SK-N-SH (cell line): ENCODE measurements around the gene PCSK2. TPM values are rescaled to one million over a fixed set of nuclear protein-coding genes. Genes with fewer than 3 reads are reported as not detected.

Experiments
- CTCF ChIA-PET: fragments of 300-600, 350-600 bp; formaldehyde crosslinking; extraction: SDS; loops from one replicate; lab custom pipeline; 2021; lab: Yijun Ruan, JAX
- POLR2A ChIA-PET: fragments of 350-600 bp; sonication (Branson Sonifier 250); formaldehyde crosslinking; extraction: SDS; loops from one replicate; lab custom pipeline; 2020; ENCODE audit warnings: antibody characterized with exemption, inconsistent platforms; lab: Yijun Ruan, JAX
- DNase-seq: peaks from one replicate; pipeline ENCODE4 v3.0.0; 2012
- H2AFZ ChIP-seq: fragments of 200-600 bp; sonication (generic); 2 replicates; pipeline ENCODE4 v1.8.1; 2016; ENCODE audit warnings: antibody characterized with exemption, mild to moderate bottlenecking, low read depth
- H3F3A ChIP-seq: fragments of 200-600 bp; sonication (generic); replicated peaks from 2 replicates; pipeline ENCODE3; 2016; ENCODE audit warnings: antibody characterized with exemption, mild to moderate bottlenecking; ENCODE audit not compliant: insufficient read depth
- H3K27ac ChIP-seq, 2 experiments: fragments of 200-500 bp in 1 of 2; fragments of 200-600 bp in 1 of 2; sonication (Bioruptor generic) in 1 of 2; sonication (generic), shearing (Covaris generic) in 1 of 2; 2 replicates each; pipeline versions ENCODE4 v1.5.1 to v1.6.1; 2014 to 2016; ENCODE audit warnings: low read depth in 2 of 2, inconsistent platforms in 1 of 2, low read length in 1 of 2, mild to moderate bottlenecking in 1 of 2, mixed read lengths in 1 of 2
- H3K27me3 ChIP-seq: fragments of 200-600 bp; sonication (generic), shearing (Covaris generic); 2 replicates; pipeline ENCODE4 v1.6.1; 2016; ENCODE audit warnings: mixed run types; ENCODE audit not compliant: insufficient read depth
- H3K36me3 ChIP-seq, 2 experiments: fragments of 200-500 bp in 1 of 2; fragments of 200-600 bp in 1 of 2; sonication (Bioruptor generic) in 1 of 2; sonication (generic) in 1 of 2; replicated peaks in 1 of 2; 2 replicates each; pipeline versions ENCODE3 to v1.5.1; 2014 to 2016; ENCODE audit warnings: low read length in 1 of 2, mild to moderate bottlenecking in 1 of 2; ENCODE audit not compliant: insufficient read depth in 2 of 2, control insufficient read depth in 1 of 2
- H3K4me1 ChIP-seq, 2 experiments: fragments of 200-500 bp in 1 of 2; fragments of 200-600 bp in 1 of 2; sonication (Bioruptor generic) in 1 of 2; sonication (generic), shearing (Covaris generic) in 1 of 2; 2 replicates each; pipeline versions ENCODE4 v1.5.1 to v1.6.1; 2014 to 2016; ENCODE audit warnings: low read depth in 1 of 2, low read length in 1 of 2, mixed run types in 1 of 2; ENCODE audit not compliant: insufficient read depth in 2 of 2, control insufficient read depth in 1 of 2
- H3K4me2 ChIP-seq: fragments of 200-600 bp; sonication (generic), shearing (Covaris generic); 2 replicates; pipeline ENCODE4 v1.6.1; 2017; ENCODE audit warnings: mixed run types
- H3K4me3 ChIP-seq, 2 experiments: fragments of 200-500 bp in 1 of 2; fragments of 200-600 bp in 1 of 2; sonication (Bioruptor generic) in 1 of 2; sonication (generic), shearing (Covaris generic) in 1 of 2; 2 replicates each; pipeline versions ENCODE4 v1.5.1 to v1.8.1; 2014 to 2016; ENCODE audit warnings: low read depth in 2 of 2, inconsistent platforms in 1 of 2, low read length in 1 of 2, mild to moderate bottlenecking in 1 of 2, mixed read lengths in 1 of 2, moderate library complexity in 1 of 2
- H3K79me2 ChIP-seq: fragments of 200-600 bp; sonication (generic); 2 replicates; pipeline ENCODE4 v1.8.1; 2017; ENCODE audit warnings: mild to moderate bottlenecking; ENCODE audit not compliant: insufficient read depth
- H3K9ac ChIP-seq: fragments of 200-600 bp; sonication (generic); 2 replicates; pipeline ENCODE4 v1.6.1; 2017; ENCODE audit warnings: mixed run types
- H3K9me2 ChIP-seq: fragments of 200-600 bp; sonication (generic); 2 replicates; pipeline ENCODE4 v1.6.1; 2017; ENCODE audit warnings: mixed run types
- H3K9me3 ChIP-seq: fragments of 200-600 bp; sonication (generic); 2 replicates; pipeline ENCODE4 v1.6.1; 2017; ENCODE audit warnings: mixed run types, mild to moderate bottlenecking, moderate library complexity
- H4K20me1 ChIP-seq: fragments of 200-600 bp; sonication (generic); 2 replicates; pipeline ENCODE4 v1.6.1; 2017; ENCODE audit warnings: mild to moderate bottlenecking, mixed run types; ENCODE audit not compliant: insufficient read depth
- CHD2 ChIP-seq: fragments of 150-350 bp; IDR thresholded peaks from 2 replicates; pipeline ENCODE4 v1.6.1; 2018; ENCODE audit warnings: low read length; ENCODE audit not compliant: partially characterized antibody
- ELF1 ChIP-seq: IDR thresholded peaks from 2 replicates; pipeline ENCODE4 v1.4.0; 2012
- EZH2phosphoT487 ChIP-seq: fragments of 200-600 bp; sonication (generic); IDR thresholded peaks from 2 replicates; pipeline ENCODE4 v1.6.1; 2017; ENCODE audit warnings: low read depth, mixed run types, mild to moderate bottlenecking, antibody characterized with exemption, moderate library complexity, borderline replicate concordance
- FOXM1 ChIP-seq: IDR thresholded peaks from 2 replicates; pipeline ENCODE4 v1.4.0; 2012; ENCODE audit warnings: low read depth, mild to moderate bottlenecking
- IRF3 ChIP-seq: fragments of 150-350 bp; IDR thresholded peaks from 2 replicates; pipeline ENCODE4 v1.6.1; 2016; ENCODE audit warnings: mild to moderate bottlenecking, low read depth, low read length
- JUND ChIP-seq: IDR thresholded peaks from 2 replicates; pipeline ENCODE4 v1.4.0; 2012
- MAX ChIP-seq: IDR thresholded peaks from 2 replicates; pipeline ENCODE4 v1.4.0; 2012; ENCODE audit warnings: low read depth
- MXI1 ChIP-seq: IDR thresholded peaks from 2 replicates; pipeline ENCODE4 v1.6.1; 2012; ENCODE audit warnings: mild to moderate bottlenecking, low read depth, low read length, improper control_type of control experiment
- NFIC ChIP-seq: IDR thresholded peaks from 2 replicates; pipeline ENCODE4 v1.4.0; 2012; ENCODE audit warnings: borderline replicate concordance
- POLR2AphosphoS5 ChIP-seq: IDR thresholded peaks from 2 replicates; pipeline ENCODE4 v1.6.1; 2012; ENCODE audit warnings: low read depth, low read length
- RAD21 ChIP-seq: IDR thresholded peaks from 2 replicates; pipeline ENCODE4 v1.6.1; 2012; ENCODE audit warnings: mild to moderate bottlenecking, low read length
- RFX5 ChIP-seq: IDR thresholded peaks from 2 replicates; pipeline ENCODE4 v1.6.1; 2012; ENCODE audit warnings: mild to moderate bottlenecking, improper control_type of control experiment, low read length
- TAF1 ChIP-seq: IDR thresholded peaks from 2 replicates; pipeline ENCODE4 v1.6.1; 2012; ENCODE audit warnings: low read depth, mild to moderate bottlenecking, low read length, moderate library complexity, borderline replicate concordance
- TEAD4 ChIP-seq: IDR thresholded peaks from 2 replicates; pipeline ENCODE4 v1.4.0; 2012; ENCODE audit warnings: mild to moderate bottlenecking, borderline replicate concordance; ENCODE audit not compliant: insufficient read depth
- YY1 ChIP-seq: IDR thresholded peaks from 2 replicates; pipeline ENCODE4 v1.4.0; 2012; ENCODE audit warnings: low read depth, mild to moderate bottlenecking
- WGBS: methylation state at CpG from one replicate; pipeline ENCODE4 v1.1.6; 2017; ENCODE audit warnings: low lambda C conversion rate; 5-methylcytosine and 5-hydroxymethylcytosine counted together
- polyA plus RNA-seq, 3 experiments: library from polyadenylated mRNA; depleted of rRNA; stranded (reverse); fragments of >200 nt; gene quantifications; 2 replicates each; pipeline ENCODE4 v1.2.3, GENCODE V29; 2012

Gene PCSK2
- polyA plus RNA-seq, 1 of the 3 experiments (the other 2 are of a cell fraction), result not detected

- TF ChIP-seq YY1, result no peak
- no peak for TF ChIP-seq MAX
These were observed 293.7 kb downstream of the PCSK2 start (continued) for GRCh38 chr20:17520583-17520982.

GRCh38 chr20:17522528-17522927 is 295.7 kb downstream of the PCSK2 start:
- Histone ChIP-seq H3K9ac (no peak overlapping the region), H3K9me2 (no peaks in the 10 kb centered on the region), H3K4me1 (peaks cover 0 to 3% of the 10 kb centered on the region in 2 experiments; a peak in 1 of 4 replicates), H3K4me3 (no peak overlapping the region)
- TF ChIP-seq ELF1 (no peak), TEAD4 (no peak), CHD2 (no peak), NFIC (no peak)
- TF ChIP-seq, all 33 proteins: peak for 0
- ChIA-PET POLR2A (no interaction called here), CTCF (interaction anchor here (1.4 to 2.0 kb wide), 2 partner anchors 12 to 14 kb away, joined by 4 to 6 read pairs; no protein-coding TSS in a partner anchor)
- Histone ChIP-seq H3K79me2 (no peaks in the 10 kb centered on the region), H4K20me1 (no peaks in the 10 kb centered on the region), H3F3A (no peaks in the 10 kb centered on the region), H3K4me2 (no peak overlapping the region), H3K9me3 (no peaks in the 10 kb centered on the region), H2AFZ (no peak overlapping the region), H3K27me3 (no peaks in the 10 kb centered on the region), H3K36me3 (no peaks in the 10 kb centered on the region), H3K27ac (no peak overlapping the region)
- no peak for DNase-seq
- 56% methylated on average over 3 of the region's 3 CpGs for WGBS

- DNase-seq, result no peak
- TF ChIP-seq RAD21, result no peak
- no peak for TF ChIP-seq EZH2phosphoT487
- no peak for TF ChIP-seq JUND
- no peak for TF ChIP-seq CHD2
- no peak for TF ChIP-seq FOXM1
- no peak for TF ChIP-seq MXI1
- no peak for TF ChIP-seq POLR2AphosphoS5
- no peak for TF ChIP-seq TAF1
- TF ChIP-seq RFX5, result no peak
- no peak for TF ChIP-seq IRF3
- TF ChIP-seq, all 33 proteins: peak for 0
- Histone ChIP-seq H3K4me2 (no peak overlapping the region), H2AFZ (no peak overlapping the region), H3K9me3 (no peaks in the 10 kb centered on the region), H3K27me3 (no peaks in the 10 kb centered on the region), H3K79me2 (no peaks in the 10 kb centered on the region), H3K9me2 (no peaks in the 10 kb centered on the region), H4K20me1 (no peaks in the 10 kb centered on the region), H3K36me3 (no peaks in the 10 kb centered on the region), H3K9ac (no peak overlapping the region), H3K4me1 (peaks cover 0 to 3% of the 10 kb centered on the region in 2 experiments; a peak in 1 of 4 replicates), H3K27ac (no peak overlapping the region), H3F3A (no peaks in the 10 kb centered on the region), H3K4me3 (no peak overlapping the region)
- ChIA-PET POLR2A (no interaction called here), CTCF (interaction anchor here (0.6 to 2.0 kb wide), 3 partner anchors 13 to 415 kb away, joined by 3 to 6 read pairs (median 4); no protein-coding TSS in a partner anchor)
- 36% methylated on average over 2 of the region's 5 CpGs for WGBS
These were observed 296.5 kb downstream of the PCSK2 start for GRCh38 chr20:17523326-17523725.
